Measurements from ENCODE around the gene LARP4B. TPM values are rescaled to one million over a fixed set of nuclear protein-coding genes. Genes with fewer than 3 reads are reported as not detected.

LARP4B gene
- 21.9 and 23.6 TPM in 2 replicates for total RNA-seq (2014; rRNA removed; shearing (Covaris generic))

DNA sequence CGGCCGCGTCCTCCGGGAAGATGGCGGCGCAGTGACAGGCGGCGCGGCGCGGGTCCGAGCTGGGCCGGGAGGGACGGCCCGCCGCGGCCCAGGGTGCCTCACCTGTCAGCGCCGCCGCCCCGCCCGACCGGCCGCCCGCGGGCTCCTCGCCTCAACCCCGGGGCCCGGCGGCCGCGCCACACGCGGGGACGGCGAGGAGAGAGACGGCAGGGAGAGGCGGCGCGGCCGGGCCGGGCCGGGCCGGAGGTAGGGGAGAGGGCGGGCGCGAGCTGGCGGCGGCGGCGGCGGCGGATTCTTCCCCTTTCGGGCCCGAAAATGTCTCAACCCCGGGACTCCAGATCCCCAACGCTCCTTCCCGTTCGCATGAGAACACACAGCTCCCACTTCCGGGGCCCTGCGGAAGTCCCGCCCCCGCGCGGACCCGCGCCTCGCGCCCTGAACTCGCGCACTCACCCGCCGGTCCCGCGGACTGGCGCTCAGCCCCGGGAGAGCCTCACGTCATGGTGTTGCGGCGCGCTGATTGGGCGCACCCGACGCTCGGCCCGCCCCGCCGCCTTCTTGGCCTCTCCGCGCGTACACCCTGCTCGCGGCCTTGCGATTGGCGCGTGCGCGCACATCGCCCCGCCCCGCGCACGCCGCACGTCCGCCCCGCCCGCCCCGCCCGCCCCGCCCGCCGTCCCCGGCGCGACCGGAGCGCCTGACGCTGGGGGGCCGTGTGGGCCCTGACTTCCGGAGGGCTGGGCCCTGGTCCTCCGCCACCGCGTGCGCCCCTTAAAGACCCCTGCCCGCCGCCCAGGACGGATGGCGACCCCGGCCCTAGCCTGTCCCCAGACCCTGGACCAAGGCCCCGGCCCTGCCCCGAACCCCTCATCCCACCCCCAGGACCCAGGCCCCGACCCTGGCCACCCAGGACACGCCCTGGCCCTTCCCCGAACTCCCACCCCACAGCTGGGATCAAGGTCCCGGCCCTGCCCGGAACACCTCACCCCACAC, at the start of gene LARP4B:
Gene LARP4B, minus strand, starts transcription at position 380 of the 993 bp plus-strand sequence. CDS start 45,984 bp downstream, outside the sequence.
- DNase-seq (ENCODE audit: low read depth) = peak; percentile 98

DNA sequence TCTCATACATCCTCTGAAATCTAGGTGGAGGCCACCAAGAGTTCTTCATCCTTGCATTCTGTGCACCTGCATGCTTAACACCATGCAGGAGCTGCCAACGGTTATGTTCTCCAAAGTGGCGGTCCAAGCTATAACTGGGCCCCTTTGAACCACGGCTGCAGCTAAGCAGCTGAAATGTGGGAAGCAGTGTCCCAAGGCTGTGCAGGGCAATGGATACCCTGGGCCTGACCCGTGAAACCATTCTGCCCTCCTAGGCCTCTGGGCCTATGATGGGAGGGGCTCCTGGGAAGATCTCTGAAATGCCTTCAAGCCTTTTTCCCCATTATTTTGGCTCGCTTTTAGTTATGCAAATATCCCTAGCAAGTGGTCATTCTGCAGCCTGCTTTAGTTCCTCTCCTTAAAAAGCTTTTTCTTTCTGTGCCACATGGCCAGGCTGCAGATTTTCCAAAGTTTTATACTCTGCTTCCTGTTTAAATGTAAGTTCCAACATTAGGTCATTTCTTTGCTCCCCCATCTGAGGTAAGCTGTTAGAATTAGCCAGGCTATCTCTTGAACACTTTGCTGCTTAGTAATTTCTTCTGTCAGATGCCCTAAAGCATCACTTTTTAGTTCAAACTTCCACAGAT, 49.1 kb upstream of the LARP4B start:
- no peak for DNase-seq (ENCODE audit: low read depth)

DNA sequence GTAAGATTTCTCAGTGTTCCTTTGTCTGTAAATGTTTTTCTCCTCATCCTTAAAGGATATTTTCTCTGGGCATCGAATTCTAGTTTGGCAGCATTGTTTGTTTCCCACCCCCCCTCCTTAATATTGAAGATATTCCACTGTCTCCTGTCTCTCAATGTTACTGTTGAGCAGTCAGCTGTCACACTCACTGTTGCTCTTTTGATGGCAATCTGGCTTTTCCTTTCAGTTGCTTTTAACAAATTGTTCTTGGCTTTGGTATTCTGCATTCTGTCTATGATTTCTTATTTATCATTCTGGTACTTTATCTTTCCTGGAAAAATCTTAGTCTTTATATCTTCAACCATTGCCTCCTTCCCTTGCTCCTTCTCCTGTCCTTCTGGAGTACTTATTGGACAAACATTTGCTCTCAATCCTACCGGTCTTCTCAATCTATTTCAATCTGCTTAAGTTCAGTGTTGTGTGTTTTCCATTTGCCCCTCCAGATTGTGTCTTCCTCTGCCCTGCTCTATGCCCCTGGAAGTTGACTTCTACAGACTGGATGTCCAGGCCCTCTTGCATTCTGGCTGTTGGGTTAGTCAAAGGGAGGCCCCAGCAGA, 47.4 kb upstream of the LARP4B start:
- DNase-seq (ENCODE audit: low read depth) = no peak

DNA sequence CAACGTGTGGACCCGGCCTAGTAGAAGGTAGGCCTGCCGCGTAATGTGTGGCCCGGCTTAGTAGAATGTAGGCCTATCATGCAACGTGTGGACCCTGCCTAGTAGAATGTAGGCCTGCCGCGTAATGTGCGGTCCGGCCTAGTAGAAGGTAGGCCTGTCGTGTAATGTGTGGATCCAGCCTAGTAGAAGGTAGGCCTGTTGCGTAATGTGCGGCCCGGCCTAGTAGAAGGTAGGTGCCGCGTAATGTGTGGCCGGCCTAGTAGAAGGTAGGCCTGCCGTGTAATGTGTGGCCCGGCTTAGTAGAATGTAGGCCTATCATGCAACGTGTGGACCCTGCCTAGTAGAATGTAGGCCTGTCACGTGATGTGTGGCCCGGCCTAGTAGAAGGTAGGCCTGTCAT, 44.8 kb upstream of the LARP4B start:
- DNase-seq (ENCODE audit: low read depth) = no peak

DNA sequence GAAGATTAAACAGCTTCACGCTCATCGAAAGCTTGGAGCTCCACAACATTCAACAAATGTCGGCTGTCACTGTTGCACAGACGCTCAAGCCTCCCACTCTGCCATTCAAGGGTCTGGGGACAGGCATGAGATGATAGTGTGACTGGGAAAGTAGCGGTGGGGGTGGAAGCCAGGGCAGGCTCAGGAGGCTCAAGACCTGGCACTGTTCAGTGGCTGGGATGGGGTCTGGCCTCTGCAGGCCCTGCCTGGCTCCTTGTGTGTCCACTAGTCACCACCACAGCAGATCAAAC, 43.2 kb upstream of the LARP4B start:
- DNase-seq (ENCODE audit: low read depth) = no peak

DNA sequence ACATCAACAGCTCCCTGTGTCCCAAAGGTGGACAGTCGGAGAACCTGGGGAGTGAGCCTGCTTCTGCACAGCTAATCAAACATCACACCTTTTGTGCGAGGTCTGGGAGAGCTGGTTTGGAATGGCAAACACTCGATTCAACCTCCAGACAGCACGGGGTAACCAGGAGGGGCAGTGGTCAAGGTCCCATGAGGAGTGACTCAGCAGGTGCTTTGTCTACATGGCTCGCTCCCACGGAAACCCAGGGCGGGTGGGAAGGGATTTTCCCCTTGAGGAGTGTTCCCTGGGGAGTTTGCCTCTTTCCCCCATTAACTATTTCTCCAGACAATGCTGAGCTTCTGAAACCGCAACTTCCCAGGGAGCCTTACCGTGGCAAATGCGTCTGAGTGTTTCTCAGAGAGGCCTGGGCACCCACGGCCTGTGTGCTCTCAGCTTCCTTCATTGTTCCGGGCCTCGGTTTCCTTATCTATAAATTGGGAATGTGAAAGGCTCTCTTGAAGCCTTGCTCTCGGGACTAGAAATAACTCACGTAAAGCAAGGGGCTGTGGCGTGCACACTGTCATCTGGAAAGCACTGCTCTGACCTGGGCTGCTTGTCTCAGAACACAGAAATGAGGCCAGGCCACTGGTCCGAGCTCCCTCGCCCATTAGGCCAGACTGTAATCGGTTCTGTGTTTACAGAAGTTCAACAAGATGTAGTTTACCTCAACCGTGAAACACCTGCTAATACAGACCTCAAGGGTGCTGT, 42.7 kb upstream of the LARP4B start:
- peak; percentile 82 for DNase-seq (ENCODE audit: low read depth)

DNA sequence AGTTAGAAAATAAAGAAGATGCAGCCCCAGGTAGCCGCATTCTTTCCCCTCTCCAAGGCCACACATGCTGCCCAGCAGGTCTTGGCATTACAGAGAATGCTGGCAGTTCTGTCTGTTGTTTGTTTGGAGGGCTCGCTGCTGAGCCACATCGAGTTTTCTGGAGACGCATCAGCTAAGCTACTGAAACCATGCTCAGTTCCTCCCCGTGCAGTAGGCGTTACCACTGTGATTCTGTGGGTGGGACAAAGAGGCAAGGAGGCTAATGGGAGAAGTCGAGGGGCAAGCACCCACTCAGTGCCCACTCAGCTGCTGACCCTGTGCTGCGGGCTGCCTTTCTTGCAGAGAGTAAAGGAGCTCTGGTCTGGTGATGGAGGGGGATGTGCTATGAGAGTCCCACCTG, 41.3 kb upstream of the LARP4B start:
- no peak for DNase-seq (ENCODE audit: low read depth)

DNA sequence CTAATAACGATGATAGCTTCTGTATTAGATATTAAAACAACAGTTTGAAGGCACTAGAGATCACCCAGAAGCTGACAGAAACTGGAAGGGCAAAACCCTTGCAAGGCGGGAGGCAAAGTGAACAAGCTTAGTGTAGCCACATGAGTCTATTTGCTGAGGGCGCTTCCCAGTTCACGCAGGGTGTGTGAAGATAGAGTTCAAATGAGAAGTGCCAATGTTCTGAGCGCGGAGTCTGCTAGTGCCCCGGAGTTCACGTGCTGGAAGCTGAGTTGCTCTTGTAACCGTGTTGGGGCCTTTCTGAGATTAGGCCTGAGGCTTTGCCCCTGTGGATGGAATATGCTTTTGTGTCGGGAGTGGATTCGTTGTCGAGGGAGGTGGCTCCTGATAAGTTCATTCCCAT, 40.1 kb upstream of the LARP4B start:
- no peak for DNase-seq (ENCODE audit: low read depth)

DNA sequence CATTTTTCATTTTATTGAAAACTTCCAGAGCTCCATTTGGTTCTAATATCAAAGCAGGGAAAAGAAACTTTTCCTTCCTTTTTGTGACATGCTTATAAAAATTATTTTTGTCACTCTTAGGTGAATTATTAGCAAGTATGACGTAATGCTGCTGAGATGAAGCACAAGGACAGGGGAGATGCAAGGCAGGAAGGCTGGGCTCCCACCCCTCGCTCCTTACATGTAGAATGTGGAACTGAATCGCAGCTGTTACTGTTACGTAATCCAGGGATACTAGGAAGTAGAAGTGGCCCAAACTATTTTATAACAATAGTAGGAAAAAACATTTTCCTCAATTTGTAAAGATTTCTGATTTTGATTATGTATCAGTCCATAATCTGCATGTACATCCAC, 39.6 kb upstream of the LARP4B start:
- DNase-seq (ENCODE audit: low read depth) = no peak

DNA sequence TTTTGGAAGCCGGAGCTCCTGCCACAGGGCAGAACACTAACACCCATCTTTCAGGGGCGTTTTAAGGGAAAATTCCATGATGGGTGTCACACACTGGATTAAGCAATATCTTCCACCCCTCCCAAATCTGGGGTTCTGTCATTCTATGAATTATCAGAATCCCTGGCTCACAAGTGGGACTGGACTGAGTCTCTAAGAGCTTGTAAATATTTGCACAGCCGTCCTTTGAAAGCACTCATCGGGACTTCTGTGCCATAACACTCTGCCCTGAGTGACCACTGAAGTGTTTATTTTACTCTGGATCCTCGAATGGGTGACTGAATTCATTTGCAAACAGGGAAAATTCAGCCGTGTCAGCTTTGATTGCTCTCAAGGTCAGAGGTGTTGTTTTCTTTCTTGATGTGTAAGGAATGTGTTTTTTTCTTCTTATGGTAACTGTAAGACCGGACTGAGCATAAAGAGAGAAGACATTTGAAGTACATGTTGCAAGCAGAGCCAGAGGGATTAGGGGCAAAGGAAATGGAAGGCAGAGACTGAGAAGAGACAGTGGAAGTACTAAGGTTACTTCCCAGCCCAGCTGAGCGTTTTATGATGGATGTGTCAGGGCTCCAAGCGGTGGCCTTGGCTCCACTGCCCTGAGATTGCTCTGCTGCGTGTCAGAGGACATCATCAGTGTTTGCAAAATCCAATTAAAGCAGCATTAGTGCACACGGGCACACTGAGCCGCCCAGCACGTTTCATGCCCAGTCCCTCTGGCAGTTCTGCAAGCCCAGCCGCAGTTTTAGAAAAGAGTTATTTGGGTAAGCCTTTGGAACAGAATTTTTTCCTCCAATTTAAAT, 39.0 kb upstream of the LARP4B start:
- no peak for DNase-seq (ENCODE audit: low read depth)

DNA sequence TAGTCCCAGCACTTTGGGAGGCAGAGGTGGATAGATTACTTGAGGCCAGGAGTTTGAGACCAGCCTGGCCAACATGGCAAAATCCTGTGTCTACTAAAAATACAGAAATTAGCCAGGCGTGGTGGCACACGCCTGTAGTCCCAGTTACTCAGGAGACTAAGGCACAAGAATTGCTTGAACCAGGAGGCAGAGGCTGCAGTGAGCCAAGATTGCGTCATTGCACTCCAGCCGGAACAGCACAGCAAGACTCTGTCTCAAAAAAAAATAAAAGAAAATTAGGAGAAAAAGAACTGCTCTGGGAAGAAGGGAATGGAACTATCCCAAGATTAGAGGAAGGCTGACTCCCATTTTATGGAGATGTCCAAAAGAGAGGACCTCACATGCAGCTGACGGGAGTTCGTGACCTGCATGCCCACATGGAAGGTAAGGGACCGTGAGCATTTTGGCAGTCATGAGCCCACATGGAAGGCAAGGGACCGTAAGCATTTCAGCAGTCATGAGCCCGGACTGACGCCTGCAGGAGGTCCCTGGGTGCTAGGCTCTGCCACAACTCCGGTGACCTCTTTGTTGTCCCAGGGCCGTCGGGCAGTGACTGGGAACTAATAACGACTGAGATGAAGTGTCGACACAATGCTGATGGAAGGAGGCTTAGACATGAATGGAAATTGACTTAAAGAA, 38.1 kb upstream of the LARP4B start:
- no peak for DNase-seq (ENCODE audit: low read depth)

DNA sequence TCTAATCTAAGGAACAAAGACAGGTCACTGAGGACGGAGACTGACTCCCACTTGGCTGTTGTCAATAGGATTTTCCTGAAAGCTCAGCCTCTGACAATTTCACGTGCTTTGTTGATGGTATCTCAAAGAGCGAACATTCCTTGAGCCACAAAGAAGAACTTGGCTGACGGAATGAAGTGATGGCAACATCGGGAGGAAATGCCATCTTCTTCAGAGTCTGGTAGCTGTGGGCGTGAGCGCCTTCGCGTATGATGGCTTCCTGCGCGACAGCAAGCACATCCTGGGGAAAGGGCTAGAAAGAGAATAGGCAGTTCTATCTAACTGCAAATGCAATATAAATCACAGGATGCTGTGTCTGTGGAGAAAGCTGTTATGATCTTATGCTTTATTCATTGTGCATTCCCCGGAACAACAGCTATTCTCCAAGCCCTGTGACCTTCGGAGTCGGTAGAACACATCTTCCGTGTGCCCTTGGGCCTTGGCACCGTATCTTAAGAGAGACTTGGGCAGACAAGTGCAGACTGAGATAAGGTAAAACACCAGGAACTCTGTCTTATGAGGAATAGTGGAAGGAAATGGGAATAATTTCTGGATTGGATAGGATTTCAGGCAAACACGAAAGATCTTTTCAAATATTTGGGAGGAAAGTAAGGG, 37.2 kb upstream of the LARP4B start:
- DNase-seq (ENCODE audit: low read depth) = no peak

DNA sequence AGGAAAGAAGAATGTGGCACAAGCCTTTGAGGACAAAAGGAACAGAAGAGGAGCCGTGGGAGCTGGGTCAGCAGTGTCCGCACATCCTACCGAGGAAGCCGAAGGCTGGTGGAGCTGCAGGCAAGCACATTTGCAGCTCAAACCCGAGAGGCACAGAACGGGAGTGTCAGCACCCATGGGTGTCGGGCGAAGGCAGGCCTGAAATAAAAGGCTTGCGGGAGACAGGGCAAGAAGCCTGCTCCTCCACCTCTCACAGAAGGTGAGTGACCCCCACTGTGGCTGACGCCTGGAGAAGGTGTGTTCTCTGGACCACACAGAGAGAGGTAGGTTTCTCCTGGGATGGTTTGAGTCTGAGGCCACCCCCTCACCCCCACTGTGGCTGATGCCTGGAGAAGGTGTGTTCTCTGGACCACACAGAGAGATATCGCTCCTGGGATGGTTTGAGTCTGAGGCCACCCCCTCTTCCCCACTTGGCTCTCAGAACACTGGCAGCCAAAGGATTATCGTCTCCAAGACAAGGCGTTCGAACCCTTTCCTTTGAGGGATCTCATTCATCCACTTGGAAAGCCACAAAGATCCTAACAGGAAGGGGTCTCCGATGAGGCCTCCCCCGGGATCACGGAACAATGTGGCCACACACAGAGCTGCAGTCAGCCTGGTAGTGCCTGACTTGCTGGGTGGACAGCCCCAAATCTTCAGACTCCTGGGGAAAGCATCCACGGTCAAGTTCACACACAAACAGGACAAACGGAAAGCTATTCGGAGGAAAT, 35.1 kb upstream of the LARP4B start:
- no peak for DNase-seq (ENCODE audit: low read depth)

DNA sequence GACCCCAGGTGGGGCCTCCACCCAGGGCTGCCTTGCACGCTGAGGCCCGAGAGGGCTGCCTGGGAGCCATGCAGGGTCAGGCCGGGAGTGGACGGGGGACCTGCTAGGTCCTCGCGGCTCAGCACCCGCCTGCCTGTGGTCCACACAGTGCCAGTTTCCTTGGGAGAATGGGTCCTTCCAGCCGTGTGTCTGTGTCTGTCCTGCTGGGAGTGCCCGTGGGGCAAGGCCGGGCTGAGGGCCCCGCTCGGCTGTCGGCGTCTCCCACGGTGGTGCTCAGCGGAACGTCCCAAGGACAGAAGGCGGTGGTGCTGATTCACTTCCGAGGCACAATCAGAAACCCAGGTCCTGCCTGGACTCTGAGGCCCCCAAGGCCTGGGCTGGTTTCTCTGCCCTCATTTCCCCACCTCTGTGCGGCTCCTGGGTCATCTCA, 33.5 kb upstream of the LARP4B start:
- DNase-seq (ENCODE audit: low read depth) = no peak

DNA sequence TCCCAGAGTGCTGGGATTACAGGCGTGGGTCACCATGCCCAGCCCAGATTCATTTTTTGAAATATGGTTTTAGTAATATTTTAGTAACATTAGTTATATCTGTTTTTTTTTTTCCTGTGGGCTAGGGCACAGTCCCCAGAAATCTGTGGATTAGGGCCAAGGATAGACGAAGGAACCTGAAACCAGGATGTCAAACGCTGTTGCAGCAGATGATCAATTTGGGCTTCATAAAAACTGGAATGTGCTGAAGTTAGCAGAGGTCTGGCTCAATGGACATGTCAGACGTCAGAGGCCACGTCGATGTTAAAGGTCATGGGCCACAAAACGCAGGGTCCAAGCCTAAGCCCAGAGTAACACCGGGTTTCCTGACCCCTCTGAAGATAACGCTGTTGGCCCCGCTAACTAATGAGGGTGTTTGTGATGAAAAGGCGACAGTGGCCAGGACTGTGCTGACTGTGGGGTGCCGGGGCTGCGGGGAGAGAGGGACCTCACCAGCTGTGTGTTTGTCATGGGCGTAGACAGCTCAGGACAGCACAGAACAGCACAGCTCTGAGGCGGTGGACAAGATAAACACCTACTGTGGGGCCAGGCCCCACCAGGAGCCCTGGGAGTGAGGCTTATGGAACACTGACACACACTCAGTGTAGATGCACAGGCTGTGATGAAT, 32.9 kb upstream of the LARP4B start:
- DNase-seq (ENCODE audit: low read depth) = no peak

DNA sequence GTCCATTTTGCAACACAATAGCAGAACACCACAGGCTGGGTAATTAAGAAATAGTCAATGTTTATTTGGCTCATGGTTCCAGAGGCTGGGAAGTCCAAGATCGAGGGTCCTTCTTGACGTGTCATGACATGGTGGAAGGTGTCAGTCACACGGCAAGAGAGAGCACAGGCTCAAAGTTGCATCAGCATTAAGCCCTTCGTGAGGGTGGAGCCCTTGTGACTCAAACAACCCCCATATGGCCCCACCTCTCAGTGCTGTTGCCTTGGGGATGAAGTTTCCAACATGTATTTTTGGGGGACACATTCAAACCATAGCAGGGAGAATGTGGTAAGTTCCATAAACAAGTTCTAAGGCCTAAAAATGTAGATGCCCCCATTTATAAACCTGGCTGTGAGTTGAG, 32.1 kb upstream of the LARP4B start:
- DNase-seq (ENCODE audit: low read depth) = no peak

DNA sequence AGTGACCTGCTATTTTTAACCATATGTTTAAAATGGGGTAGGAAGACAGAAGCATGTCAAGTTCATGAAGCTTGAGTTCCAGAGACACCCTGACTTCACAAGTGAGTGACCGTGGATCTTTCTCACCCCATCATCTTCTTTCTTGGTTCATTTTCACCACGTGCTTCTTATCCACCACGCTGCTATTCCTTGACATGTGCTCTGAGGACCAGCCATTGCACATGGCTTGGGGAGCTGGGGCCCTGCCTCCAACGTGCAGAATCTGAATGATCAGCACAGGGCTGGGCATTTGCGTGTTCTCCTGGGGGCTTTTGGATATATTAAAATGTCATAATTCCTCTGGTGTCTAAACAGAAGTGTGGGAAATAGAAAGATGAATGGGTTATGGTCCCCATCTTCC, 31.7 kb upstream of the LARP4B start:
- DNase-seq (ENCODE audit: low read depth) = no peak

DNA sequence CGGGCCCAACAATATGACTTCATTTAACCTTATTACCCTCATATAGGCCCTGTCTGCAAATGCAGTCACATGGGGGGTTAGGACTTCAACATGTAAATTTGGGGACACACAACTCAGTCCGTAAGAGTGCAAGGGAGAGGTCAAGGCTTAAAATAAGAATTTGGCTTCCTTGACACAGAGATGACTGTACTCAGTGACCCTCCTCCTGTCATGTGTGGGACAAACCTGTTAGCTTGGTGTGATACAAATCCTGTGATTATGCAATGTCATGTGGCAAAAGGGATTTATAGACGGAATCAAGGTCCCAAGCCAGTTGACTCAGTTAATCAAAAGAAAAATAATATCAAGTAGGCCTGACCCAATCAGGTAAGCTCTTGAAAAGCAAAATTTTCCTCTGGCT, 30.8 kb upstream of the LARP4B start:
- no peak for DNase-seq (ENCODE audit: low read depth)

DNA sequence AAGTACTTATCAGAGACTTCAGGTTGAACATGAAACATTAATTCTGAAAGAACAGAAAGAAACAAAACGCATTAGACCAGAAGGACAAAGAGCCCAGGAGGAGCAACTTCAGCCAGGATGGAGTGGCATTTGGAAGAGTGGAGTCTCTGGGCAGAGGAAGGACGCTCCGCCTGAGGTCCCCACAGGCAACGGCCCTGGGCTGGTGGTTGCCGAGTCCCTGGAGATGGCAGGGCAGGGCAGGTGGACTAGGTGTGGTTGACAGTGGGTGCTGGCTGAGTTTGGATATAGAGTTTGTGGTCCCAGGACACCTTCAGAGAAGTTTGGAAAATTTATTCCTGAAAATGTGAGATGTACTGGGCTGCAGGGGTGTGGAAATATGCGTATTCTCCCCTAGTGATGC, 27.4 kb upstream of the LARP4B start:
- DNase-seq (ENCODE audit: low read depth) = no peak

Data from Daoy (cell line).